Measurements from ENCODE around the gene SRL.

DNA sequence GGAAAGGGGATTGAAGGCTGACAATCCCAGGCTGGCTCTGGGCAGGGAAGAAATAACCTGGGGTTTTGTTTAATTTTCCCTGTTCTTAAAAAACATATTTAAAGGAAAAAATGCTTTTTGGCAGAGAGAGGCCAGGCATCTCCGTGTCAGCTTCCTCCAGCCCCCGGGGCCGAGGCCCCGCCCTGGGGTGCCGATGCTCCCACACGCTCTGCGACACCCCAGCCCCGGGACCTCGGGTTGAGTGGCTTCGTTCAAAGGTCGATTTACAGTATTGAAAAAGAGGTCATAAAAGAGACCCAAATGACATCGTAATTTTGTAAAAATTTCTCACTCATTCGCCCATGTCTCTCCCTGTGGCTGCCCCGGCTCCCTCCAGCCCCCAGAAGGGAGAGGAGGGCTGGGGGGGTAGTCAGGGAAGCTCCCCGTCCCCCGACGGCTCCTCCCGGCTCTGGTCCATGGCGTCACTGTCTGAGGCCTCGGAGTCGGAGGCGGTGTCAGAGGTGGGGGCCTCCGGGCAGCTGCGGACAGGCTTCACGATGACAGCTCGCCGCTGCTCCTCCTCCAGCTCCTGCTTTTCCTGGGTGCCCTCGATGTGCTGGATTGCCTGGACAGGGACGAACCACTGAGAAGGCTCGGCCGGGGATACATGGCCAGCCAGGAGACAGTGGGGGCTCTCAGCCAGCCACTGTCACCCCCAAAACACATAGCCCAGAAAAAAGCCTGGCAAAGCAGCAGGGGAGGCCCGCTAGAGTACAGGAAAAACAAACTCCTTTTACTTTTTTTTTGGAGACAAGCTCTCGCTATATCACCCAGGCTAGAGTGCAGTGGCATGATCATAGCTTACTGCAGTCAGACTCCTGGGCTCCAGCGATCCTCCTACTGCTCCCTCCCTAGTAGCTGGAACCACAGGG lies 16.0 kb upstream of the SRL start:
- TF ChIP-seq POLR2AphosphoS5 (IDR thresholded peaks at IDR 0.05) (no peak), EZH2 (IDR thresholded peaks at IDR 0.05; ENCODE audit: borderline replicate concordance, insufficient read depth, low read length, poor library complexity, severe bottlenecking) (no peak), SMC3 (conservative IDR thresholded peaks at IDR 0.05; ENCODE audit: poor library complexity) (no peak)
- TF ChIP-seq, protein P1, sequence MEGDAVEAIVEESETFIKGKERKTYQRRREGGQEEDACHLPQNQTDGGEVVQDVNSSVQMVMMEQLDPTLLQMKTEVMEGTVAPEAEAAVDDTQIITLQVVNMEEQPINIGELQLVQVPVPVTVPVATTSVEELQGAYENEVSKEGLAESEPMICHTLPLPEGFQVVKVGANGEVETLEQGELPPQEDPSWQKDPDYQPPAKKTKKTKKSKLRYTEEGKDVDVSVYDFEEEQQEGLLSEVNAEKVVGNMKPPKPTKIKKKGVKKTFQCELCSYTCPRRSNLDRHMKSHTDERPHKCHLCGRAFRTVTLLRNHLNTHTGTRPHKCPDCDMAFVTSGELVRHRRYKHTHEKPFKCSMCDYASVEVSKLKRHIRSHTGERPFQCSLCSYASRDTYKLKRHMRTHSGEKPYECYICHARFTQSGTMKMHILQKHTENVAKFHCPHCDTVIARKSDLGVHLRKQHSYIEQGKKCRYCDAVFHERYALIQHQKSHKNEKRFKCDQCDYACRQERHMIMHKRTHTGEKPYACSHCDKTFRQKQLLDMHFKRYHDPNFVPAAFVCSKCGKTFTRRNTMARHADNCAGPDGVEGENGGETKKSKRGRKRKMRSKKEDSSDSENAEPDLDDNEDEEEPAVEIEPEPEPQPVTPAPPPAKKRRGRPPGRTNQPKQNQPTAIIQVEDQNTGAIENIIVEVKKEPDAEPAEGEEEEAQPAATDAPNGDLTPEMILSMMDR (IDR thresholded peaks at IDR 0.05; ENCODE audit: poor library complexity, severe bottlenecking): no peak
